Measurements from ENCODE around the gene RAB40C.

The RAB40C gene

GRCh38 chr16:641326-642188 is 51.7 kb downstream of the RAB40C start, which contains the start of gene MCRIP2:
MCRIP2 (plus strand) TSS chr16:641828; CDS start chr16:641992, 164 bp downstream.
- DNase-seq (ENCODE audit: extremely low read depth in 1 of 2, low read depth in 1 of 2): peak; percentile 72 to 74

- DNase-seq (ENCODE audit: extremely low read depth in 1 of 2, low read depth in 1 of 2): peak in 1 of 2 donors; percentile 37
These were observed 52.6 kb downstream of the RAB40C start for GRCh38 chr16:642189-643049.

GRCh38 chr16:643050-643368 is 53.1 kb downstream of the RAB40C start:
- DNase-seq (ENCODE audit: extremely low read depth in 1 of 2, low read depth in 1 of 2): no peak

GRCh38 chr16:644556-644955 is 54.7 kb downstream of the RAB40C start:
- DNase-seq (ENCODE audit: extremely low read depth in 1 of 2, low read depth in 1 of 2): no peak

GRCh38 chr16:645852-646678 is 56.2 kb downstream of the RAB40C start:
- DNase-seq (ENCODE audit: extremely low read depth in 1 of 2, low read depth in 1 of 2): no peak

- DNase-seq (ENCODE audit: extremely low read depth in 1 of 2, low read depth in 1 of 2): no peak
These were observed 56.9 kb downstream of the RAB40C start for GRCh38 chr16:646679-647172.

- DNase-seq (ENCODE audit: extremely low read depth in 1 of 2, low read depth in 1 of 2): no peak
These were observed 57.5 kb downstream of the RAB40C start for GRCh38 chr16:647173-647902.

- no peak for DNase-seq (ENCODE audit: extremely low read depth in 1 of 2, low read depth in 1 of 2)
These were observed 58.4 kb downstream of the RAB40C start for GRCh38 chr16:648071-648780.

- DNase-seq (ENCODE audit: extremely low read depth in 1 of 2, low read depth in 1 of 2): peak; percentile 82 to 92
These were observed 59.1 kb downstream of the RAB40C start, which contains the start of gene WDR90 for GRCh38 chr16:648781-649589. WDR90 (plus strand) TSS chr16:649365; CDS start chr16:649417, 52 bp downstream.

GRCh38 chr16:649631-650030 is 59.8 kb downstream of the RAB40C start:
- DNase-seq (ENCODE audit: extremely low read depth in 1 of 2, low read depth in 1 of 2): no peak

GRCh38 chr16:651844-652243 is 62.0 kb downstream of the RAB40C start:
- DNase-seq (ENCODE audit: extremely low read depth in 1 of 2, low read depth in 1 of 2): no peak

- no peak for DNase-seq (ENCODE audit: extremely low read depth in 1 of 2, low read depth in 1 of 2)
These were observed 62.8 kb downstream of the RAB40C start for GRCh38 chr16:652454-653305.

GRCh38 chr16:654034-654433 is 64.2 kb downstream of the RAB40C start:
- DNase-seq (ENCODE audit: extremely low read depth in 1 of 2, low read depth in 1 of 2): no peak

GRCh38 chr16:657487-657886 is 67.6 kb downstream of the RAB40C start:
- DNase-seq (ENCODE audit: extremely low read depth in 1 of 2, low read depth in 1 of 2): no peak

GRCh38 chr16:658679-659571 is 69.1 kb downstream of the RAB40C start:
- DNase-seq (ENCODE audit: extremely low read depth in 1 of 2, low read depth in 1 of 2): no peak

GRCh38 chr16:659618-660017 is 69.8 kb downstream of the RAB40C start:
- no peak for DNase-seq (ENCODE audit: extremely low read depth in 1 of 2, low read depth in 1 of 2)

GRCh38 chr16:660132-660458 is 70.2 kb downstream of the RAB40C start:
- DNase-seq (ENCODE audit: extremely low read depth in 1 of 2, low read depth in 1 of 2): no peak
